Suppressor macrophage treated with lipopolysaccharide for 4 hours (primary cell): ENCODE measurements around the gene CEP152.
"Not testable (repeated sequence)": the region's sequence is repeated elsewhere in the genome, so short reads cannot be mapped to it uniquely, and the experiment has no call there.

Experiments
- DNase-seq: peaks from one replicate; pipeline ENCODE4 v3.0.0-alpha.2; 2020

Gene CEP152

DNA sequence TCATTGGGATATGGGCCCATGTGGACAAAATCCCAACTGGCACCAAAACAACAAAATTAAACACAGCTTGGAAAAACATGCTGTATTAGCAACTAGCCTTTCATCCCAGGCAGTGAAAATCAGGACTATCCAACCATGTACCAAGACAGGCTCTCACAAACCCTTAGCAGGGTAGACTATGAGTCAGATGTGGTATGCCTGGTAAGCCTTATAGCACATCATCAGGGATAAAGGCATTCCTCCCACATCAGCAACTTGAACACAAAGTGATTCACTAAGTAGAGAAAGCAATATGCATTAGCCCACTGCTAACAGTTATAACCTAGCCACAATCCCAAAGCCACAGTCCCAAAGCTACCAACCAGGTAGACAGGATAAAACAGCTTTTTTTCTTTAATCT lies 8.0 kb downstream of the CEP152 start:
- peak; percentile 21 for DNase-seq

GRCh38 chr15:48802257-48802656 lies 8.6 kb downstream of the CEP152 start:
- no peak for DNase-seq

DNA sequence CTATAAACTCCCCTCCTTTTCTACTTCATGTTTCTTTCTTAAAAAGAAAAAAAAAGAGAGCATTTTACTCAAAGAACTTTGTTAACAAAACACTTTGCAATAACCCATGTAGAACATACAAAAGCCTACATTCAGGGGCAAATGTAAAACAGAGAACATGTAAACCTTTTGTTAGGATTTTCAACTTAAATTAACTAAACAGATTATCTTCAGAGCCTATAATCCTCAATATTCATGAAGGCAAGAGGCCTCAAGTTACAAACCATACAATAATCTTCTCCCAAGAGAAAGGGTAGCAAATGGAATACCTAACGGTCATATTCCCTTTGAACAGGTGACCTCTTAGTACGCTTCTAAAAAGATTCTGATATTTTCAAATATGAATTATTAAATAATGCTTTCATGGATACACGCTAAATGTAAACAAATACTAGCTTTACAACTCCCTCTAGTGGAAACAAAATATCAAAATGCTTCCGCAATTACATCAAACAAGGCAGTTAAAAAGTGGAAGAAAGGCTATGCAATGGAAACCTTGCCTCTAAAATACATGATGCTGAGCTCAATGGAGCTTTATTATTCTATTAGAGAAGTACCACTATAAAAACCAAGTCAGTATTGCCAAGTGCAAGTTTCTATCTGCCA lies 9.9 kb downstream of the CEP152 start:
- peak; percentile 62 for DNase-seq

DNA sequence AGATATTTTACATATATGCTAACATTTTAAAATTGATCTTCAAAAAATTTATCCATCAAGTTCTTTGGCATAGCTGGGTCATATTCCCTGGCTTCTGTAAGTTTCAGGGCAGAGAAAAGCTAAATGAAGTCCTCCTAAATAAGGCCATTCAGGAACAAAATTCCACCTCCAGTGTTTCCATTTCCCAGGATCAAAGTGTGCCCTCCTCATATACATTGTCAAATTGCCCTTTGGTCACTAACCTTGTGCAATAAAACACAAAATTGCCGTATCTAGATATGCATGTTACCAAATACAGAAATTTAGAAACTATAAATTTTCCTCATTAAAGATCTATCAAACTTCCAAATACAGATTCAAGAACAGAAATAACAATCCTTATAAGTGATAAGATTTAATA lies 10.6 kb downstream of the CEP152 start:
- no peak for DNase-seq

- DNase-seq: no peak
These were observed 12.6 kb downstream of the CEP152 start for GRCh38 chr15:48798319-48798718.

DNA sequence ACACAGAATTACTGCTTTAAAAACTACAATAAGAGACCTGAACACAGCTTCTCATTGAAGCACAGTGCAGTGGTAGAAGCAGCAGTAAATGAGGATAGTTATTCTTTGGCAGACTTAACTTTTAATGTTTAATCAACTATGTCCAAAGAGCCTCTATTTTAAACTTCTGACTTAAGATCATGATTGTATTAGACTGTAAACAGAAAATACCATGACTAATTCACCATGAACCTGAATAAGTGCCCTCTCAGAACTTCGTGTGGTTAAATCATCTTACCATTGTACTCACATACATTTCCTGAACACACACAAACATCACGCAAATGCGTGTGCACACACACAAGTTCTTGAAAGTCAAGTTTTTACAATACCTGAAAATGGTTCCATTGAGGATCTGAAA lies 13.9 kb downstream of the CEP152 start:
- no peak for DNase-seq

- DNase-seq: no peak
These were observed 14.3 kb downstream of the CEP152 start for GRCh38 chr15:48796521-48796920.

DNA sequence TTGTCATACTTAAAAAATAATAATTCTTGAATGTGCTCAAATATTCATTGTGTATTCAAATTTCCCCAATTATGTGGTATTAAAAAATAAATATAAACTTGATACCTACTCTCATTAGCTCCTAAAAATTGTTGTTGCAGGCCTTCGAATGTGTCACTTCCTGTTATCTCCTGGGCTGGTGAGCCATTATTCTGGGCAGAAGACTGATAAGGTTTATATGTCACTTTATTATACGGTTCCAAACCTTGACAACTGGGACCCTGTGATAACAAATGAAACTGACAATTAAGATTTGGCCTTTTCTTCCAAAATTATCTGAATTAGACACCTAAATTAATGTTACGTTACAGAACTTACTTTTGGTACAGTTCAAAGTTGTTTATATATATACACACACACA lies 15.0 kb downstream of the CEP152 start:
- no peak for DNase-seq

DNA sequence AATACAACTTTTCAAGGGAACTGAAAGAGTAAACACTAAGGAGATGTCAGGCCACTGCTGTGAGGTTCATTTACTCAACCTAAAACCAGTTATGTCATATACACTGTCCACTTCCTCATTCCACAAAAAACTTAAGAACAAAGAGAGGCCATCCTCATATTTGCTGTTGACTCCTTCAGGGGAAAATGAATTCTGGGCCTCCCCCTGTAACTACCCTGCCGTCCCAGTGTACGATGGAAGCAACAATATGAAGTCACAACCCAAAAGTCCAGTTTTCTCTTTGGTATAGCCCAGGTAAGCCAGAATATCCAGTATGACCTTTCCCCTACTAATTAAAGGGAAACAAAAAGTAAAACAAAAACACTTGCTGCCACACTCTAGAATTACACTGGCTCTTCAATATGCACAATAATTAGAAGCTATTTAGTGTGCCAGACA lies 16.2 kb downstream of the CEP152 start:
- peak; percentile 77 for DNase-seq

DNA sequence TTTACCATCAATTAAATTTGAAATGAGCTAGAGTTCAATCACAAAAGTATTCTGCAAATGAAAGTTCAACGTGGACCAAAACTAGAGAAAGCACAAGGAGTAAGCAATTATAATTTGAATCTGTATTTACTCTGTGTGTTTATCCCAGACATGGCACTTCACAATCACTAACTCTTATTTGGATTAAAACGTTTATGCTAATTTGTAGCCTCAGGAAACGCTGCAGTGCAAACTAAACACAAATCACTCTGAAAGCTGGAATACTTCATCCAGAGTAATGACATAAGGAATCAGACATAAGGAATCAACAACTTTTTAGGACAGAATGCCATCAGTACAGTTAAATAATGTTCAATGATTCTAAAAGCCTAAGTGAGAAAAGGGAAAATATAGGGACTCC lies 18.5 kb downstream of the CEP152 start:
- no peak for DNase-seq

DNA sequence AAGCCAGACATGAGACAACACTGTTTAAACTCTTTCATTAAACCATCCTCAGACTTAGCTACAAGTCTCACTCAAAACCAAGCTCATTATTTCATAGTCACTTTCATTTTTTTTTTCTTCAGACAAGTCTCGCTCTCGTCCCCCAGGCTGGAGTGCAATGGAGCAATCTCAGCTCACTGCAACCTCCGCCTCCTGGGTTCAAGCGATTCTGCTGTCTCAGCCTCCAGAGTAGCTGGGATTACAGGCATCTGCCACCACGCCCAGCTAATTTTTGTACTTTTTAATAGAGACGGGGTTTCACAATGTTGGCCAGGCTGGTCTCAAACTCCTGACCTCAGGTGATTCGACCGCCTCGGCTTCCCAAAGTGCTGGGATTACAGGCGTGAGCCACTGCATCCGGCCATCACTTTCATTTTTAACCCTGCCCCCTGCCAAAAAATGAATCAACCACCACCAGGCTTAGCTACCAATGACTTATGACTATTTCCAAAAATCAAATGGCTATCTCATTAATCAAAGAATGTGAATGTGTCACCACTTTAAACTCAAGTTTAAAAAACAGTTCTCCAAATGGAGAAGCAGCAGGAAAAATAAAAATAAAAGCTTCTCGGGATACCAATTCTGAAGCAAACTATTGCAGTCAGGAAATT lies 20.3 kb downstream of the CEP152 start:
- not testable (repeated sequence) for DNase-seq

- no peak for DNase-seq
These were observed 25.2 kb downstream of the CEP152 start for GRCh38 chr15:48785712-48786111.

GRCh38 chr15:48785195-48785594 lies 25.7 kb downstream of the CEP152 start:
- no peak for DNase-seq

DNA sequence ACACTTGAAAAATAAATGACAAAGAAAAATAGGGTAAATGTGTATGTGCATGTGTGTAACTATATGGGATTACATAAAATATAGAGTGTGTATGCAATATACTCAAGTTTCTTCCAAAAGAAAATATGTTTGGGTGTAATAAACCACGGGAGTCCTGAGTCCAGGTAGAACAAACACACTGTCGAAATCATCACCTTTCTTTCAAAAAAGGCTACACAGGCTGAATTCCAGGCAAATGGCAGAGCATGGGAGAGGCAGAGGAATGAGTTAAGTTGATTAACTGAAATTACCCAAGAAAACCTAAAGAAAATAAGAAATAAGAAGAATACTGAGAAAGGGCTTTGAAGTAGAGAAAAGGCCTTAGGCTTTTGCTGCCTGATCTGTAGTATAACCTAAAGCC lies 26.1 kb downstream of the CEP152 start:
- DNase-seq: no peak

DNA sequence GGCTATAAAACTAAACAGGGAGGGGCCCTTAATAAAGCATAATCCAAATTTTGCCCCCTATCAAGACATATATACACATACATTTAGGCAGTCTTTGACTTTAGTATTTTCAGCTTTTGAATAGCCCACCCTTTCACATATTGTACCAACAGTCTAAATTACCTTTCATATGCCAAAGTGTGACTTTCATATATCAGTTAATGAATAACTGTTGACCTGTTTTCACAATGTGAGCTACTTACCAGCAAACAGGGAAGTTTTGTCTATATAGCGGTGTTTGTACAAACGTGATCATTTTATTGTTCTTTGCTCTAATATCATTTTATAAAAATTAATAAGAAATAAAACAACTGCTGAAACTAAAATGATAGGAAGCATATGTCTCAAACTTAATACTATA lies 28.0 kb downstream of the CEP152 start:
- no peak for DNase-seq

- no peak for DNase-seq
These were observed 29.3 kb downstream of the CEP152 start for GRCh38 chr15:48781481-48782081.

GRCh38 chr15:48781017-48781416 lies 29.9 kb downstream of the CEP152 start:
- no peak for DNase-seq

- DNase-seq: no peak
These were observed 32.5 kb downstream of the CEP152 start for GRCh38 chr15:48778331-48778730.

DNA sequence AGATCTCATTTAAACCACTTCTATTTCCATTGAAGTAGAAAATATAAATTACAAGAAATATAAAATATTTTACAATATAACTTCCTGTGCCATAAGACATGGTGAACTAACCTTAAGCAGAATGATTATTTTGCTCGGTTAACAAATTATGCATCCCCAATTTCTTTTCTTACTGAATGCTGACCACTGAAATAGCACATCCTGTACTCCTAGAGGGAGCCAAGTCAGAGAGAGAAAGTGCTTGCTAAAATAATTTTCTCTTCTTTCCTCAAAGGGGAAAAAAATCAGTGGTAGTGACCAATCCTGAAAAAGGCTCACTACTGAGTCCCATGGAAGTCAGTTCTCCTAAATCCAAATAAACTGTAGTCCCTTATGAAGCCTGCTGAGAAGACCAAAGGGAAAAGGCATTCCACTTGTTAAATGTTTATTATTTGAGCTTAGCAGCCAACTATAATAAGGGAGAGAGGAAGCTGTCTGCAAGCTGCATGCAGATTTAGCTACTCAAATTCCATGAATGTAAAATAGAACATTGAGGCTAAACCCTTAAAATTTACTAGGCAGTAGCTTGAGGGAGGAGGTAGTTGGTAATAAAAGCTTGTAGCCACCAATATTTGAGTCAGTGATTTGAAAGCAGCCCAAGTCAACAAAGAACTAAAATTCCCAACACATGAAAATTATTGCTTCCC lies 33.1 kb downstream of the CEP152 start:
- no peak for DNase-seq

GRCh38 chr15:48775546-48775945 lies 35.3 kb downstream of the CEP152 start:
- DNase-seq: no peak

DNA sequence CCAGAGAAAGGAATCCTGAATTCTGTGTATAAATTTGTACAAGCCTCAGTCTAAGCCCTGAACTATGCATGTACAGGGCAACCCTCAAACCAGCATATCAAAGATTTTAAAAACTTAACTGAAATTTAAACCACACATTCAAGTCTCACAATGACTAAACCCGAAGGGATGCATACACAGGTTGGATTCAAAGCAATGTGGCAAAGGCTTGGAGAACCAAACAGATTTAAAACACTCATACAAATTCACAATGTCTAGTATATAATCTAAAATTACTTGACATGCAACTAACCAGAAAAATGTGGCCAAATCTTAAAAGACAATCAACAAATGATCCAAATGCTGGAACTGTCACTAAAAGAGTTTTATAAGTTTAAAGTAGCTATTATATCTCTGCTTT lies 36.4 kb downstream of the CEP152 start:
- DNase-seq: no peak

DNA sequence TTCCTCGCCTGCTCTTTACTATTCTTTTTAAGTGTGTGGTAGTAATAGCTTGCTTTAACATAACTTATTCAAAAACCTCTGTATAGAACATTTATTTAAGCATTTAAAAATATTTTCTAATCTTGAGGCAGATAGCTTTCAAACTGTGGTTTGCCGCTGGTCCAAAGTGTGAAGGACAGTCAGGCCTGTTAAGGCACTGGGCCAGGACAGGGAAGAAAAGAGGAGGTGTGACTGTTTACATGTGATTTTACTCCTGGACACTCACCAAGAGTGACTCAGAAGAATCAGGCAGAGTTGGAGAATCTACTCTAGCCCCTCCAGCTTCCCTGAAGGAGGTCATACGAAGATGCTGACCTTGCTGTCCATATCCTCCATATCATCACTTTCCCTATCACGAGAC lies 44.7 kb downstream of the CEP152 start:
- no peak for DNase-seq

GRCh38 chr15:48765022-48765421 lies 45.8 kb downstream of the CEP152 start:
- DNase-seq: no peak
